GM23338 (cell line): Measurements from ENCODE around the gene CTNND2.

Source experiments
- CREB1 ChIP-seq: fragments of 250-450 bp; sonication (Bioruptor Pico); IDR thresholded peaks from 2 replicates; pipeline ENCODE4 v1.5.0; 2020; ENCODE audit warnings: low read depth, mild to moderate bottlenecking, moderate library complexity
- CTCF ChIP-seq, 2 experiments: fragments of 200-600 bp in 1 of 2; sonication (generic) in 1 of 2; conservative IDR thresholded peaks; 2 replicates each; pipeline versions ENCODE4 v1.5.1 to v1.6.1; 2016 to 2017; ENCODE audit warnings: antibody characterized with exemption in 2 of 2, low read depth in 2 of 2, mild to moderate bottlenecking in 2 of 2, moderate library complexity in 1 of 2
- ETS1 ChIP-seq: IDR thresholded peaks from 2 replicates; pipeline ENCODE4 v1.6.1; 2016; ENCODE audit warnings: antibody characterized with exemption
- EZH2 ChIP-seq: fragments of 200-600 bp; sonication (generic); IDR thresholded peaks from one replicate; pipeline ENCODE4 v1.8.0; 2017; ENCODE audit warnings: antibody characterized with exemption, mild to moderate bottlenecking, low read depth; ENCODE audit not compliant: unreplicated experiment
- EZH2phosphoT487 ChIP-seq: fragments of 200-600 bp; sonication (generic); IDR thresholded peaks from one replicate; pipeline ENCODE4 v1.8.1; 2018; ENCODE audit warnings: antibody characterized with exemption; ENCODE audit not compliant: unreplicated experiment
- JUNB ChIP-seq: IDR thresholded peaks from one replicate; pipeline ENCODE4 v1.6.1; 2016; ENCODE audit warnings: antibody characterized with exemption; ENCODE audit not compliant: unreplicated experiment
- POLR2AphosphoS5 ChIP-seq: IDR thresholded peaks from 2 replicates; pipeline ENCODE4 v1.6.1; 2016; ENCODE audit warnings: antibody characterized with exemption, low read depth
- REST ChIP-seq: IDR thresholded peaks from one replicate; pipeline ENCODE4 v1.6.1; 2018; ENCODE audit warnings: antibody characterized with exemption; ENCODE audit not compliant: unreplicated experiment
- ZNF114 ChIP-seq: fragments of 250-450 bp; sonication (Bioruptor Pico); IDR thresholded peaks from 2 replicates; pipeline ENCODE4 v1.5.0; 2020; ENCODE audit warnings: mild to moderate bottlenecking, moderate library complexity
- ZNF331 ChIP-seq: fragments of 250-450 bp; sonication (Bioruptor Pico); IDR thresholded peaks from 2 replicates; pipeline ENCODE4 v1.5.0; 2020; ENCODE audit warnings: low read depth, mild to moderate bottlenecking, moderate library complexity

GRCh38 chr5:10934783-10935355 lies 969.4 kb downstream of the CTNND2 start:
- TF ChIP-seq CTCF (conservative IDR thresholded peaks at IDR 0.05; ENCODE audit: low read depth in 2 of 2) (no peak), EZH2 (no peak), REST (no peak), POLR2AphosphoS5 (no peak), ETS1 (no peak), JUNB (no peak), EZH2phosphoT487 (no peak), ZNF331 (CRISPR knock-in tag) (no peak), CREB1 (CRISPR knock-in tag) (no peak), ZNF114 (no peak)
